Esophagus muscularis mucosa (tissue), 4 donors: ENCODE results near the gene MISP. TPM values are rescaled to one million over a fixed set of nuclear protein-coding genes. Genes with fewer than 3 reads are reported as not detected.

Experiments
- DNase-seq: peaks from one replicate; pipeline ENCODE4 v3.0.0-alpha.2; 2017; ENCODE audit errors: extremely low spot score
- H3K27ac ChIP-seq, 4 donors: fragments of 200-600 bp; sonication (generic); replicated peaks in 1 of 4; 1 replicate in 3 of 4; 2 replicates in 1 of 4; pipeline ENCODE4 v1.5.1; 2016 to 2019; ENCODE audit warnings: mild to moderate bottlenecking in 1 of 4
- H3K27me3 ChIP-seq, 4 donors: fragments of 200-600 bp; sonication (generic); one replicate each; pipeline versions ENCODE4 v1.5.1 to v1.6.0; 2016 to 2019
- H3K36me3 ChIP-seq, 4 donors: fragments of 200-600 bp; sonication (generic); one replicate each; pipeline ENCODE4 v1.5.1; 2016 to 2019
- H3K4me1 ChIP-seq, 4 donors: fragments of 200-600 bp; sonication (generic); one replicate each; pipeline ENCODE4 v1.5.1; 2016 to 2019
- H3K4me3 ChIP-seq, 4 donors: fragments of 200-600 bp; sonication (generic); 1 replicate in 2 of 4; 2 replicates in 2 of 4; pipeline ENCODE4 v1.5.1; 2016 to 2019; ENCODE audit warnings: mild to moderate bottlenecking in 4 of 4, moderate library complexity in 1 of 4
- H3K9me3 ChIP-seq, 4 donors: fragments of 200-600 bp; sonication (generic); 1 replicate in 3 of 4; 2 replicates in 1 of 4; pipeline ENCODE4 v1.5.1; 2016 to 2019
- EP300 ChIP-seq: sonication (generic); formaldehyde crosslinking; IDR thresholded peaks from one replicate; pipeline ENCODE4 v1.6.1; 2017; ENCODE audit warnings: antibody characterized with exemption
- POLR2A ChIP-seq: fragments of 450-650 bp; IDR thresholded peaks from one replicate; pipeline ENCODE4 v1.6.1; 2017; ENCODE audit warnings: antibody characterized with exemption, moderate library complexity, mild to moderate bottlenecking, low read depth
- POLR2AphosphoS5 ChIP-seq, 2 donors: sonication (generic); formaldehyde crosslinking; IDR thresholded peaks; one replicate each; pipeline ENCODE4 v1.6.1; 2017; ENCODE audit warnings: antibody characterized with exemption in 2 of 2
- WGBS: methylation state at CpG from one replicate; pipeline ENCODE4 v1.1.5; 2018; 5-methylcytosine and 5-hydroxymethylcytosine counted together
- intact Hi-C: fragments of 100-400 bp; cut with DNase I; formaldehyde crosslinking; loops from one replicate; pipeline ENCODE4 v1.15.1; 2023
- total RNA-seq, 4 donors: library from RNA; depleted of rRNA; stranded (reverse); fragments of >200 nt; gene quantifications; one replicate each; pipeline versions ENCODE4 v1.1.0 to v1.2.1, GENCODE V29; 2016
- TF ChIP-seq, protein P1 (sequence below), 3 experiments: fragments of 200-600 bp in 2 of 3; fragments of 450-650 bp in 1 of 3; sonication (generic) in 2 of 3; IDR thresholded peaks; one replicate each; pipeline ENCODE4 v1.5.1; 2017 to 2019; ENCODE audit warnings: antibody characterized with exemption in 3 of 3, mild to moderate bottlenecking in 2 of 3, moderate library complexity in 1 of 3

The MISP gene
- total RNA-seq, 4 donors from 2014 or later = 2.0 TPM; not detected in 3

GRCh38 chr19:789701-790060, 38.8 kb downstream of the MISP start:
- H3K4me3 ChIP-seq = no peak overlapping the region
- 92% methylated on average over 9 of the region's 9 CpGs for WGBS
- H3K27ac ChIP-seq = peak overlapping the region; percentile 1 to 63 (median 46)

GRCh38 chr19:791007-791566, 40.2 kb downstream of the MISP start:
- H3K27ac ChIP-seq = peak overlapping the region in 2 of 4 donors; percentile 43 to 50

More at GRCh38 chr19:789701-790060, 38.8 kb downstream of the MISP start:
- TF ChIP-seq POLR2AphosphoS5 (IDR thresholded peaks at IDR 0.05) (no peak), EP300 (no peak), POLR2A (no peak)
- TF ChIP-seq, protein P1, sequence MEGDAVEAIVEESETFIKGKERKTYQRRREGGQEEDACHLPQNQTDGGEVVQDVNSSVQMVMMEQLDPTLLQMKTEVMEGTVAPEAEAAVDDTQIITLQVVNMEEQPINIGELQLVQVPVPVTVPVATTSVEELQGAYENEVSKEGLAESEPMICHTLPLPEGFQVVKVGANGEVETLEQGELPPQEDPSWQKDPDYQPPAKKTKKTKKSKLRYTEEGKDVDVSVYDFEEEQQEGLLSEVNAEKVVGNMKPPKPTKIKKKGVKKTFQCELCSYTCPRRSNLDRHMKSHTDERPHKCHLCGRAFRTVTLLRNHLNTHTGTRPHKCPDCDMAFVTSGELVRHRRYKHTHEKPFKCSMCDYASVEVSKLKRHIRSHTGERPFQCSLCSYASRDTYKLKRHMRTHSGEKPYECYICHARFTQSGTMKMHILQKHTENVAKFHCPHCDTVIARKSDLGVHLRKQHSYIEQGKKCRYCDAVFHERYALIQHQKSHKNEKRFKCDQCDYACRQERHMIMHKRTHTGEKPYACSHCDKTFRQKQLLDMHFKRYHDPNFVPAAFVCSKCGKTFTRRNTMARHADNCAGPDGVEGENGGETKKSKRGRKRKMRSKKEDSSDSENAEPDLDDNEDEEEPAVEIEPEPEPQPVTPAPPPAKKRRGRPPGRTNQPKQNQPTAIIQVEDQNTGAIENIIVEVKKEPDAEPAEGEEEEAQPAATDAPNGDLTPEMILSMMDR (IDR thresholded peaks at IDR 0.05) = no peak
- peaks cover 15 to 51% (median 31%) of the 10 kb centered on the region in 4 donors for H3K4me1 ChIP-seq
- no peak for DNase-seq
- no peaks in the 10 kb centered on the region for H3K36me3 ChIP-seq
- intact Hi-C loops = no loop called here
- H3K27me3 ChIP-seq = no peaks in the 10 kb centered on the region
- H3K9me3 ChIP-seq = no peaks in the 10 kb centered on the region

GRCh38 chr19:791567-792305, 40.8 kb downstream of the MISP start:
- H3K27ac ChIP-seq = peak overlapping the region in 3 of 4 donors; percentile 6 to 50 (median 43)
- intact Hi-C loops = no loop called here
- H3K4me1 ChIP-seq = peaks cover 30 to 65% (median 44%) of the 10 kb centered on the region in 4 donors
- TF ChIP-seq EP300 = no peak
- TF ChIP-seq, protein P1 (IDR thresholded peaks at IDR 0.05) = no peak
- no peak for TF ChIP-seq POLR2A
- TF ChIP-seq POLR2AphosphoS5 (IDR thresholded peaks at IDR 0.05) = no peak
- no peak for DNase-seq
- H3K27me3 ChIP-seq = no peaks in the 10 kb centered on the region
- 62% methylated on average over 6 of the region's 8 CpGs for WGBS
- H3K36me3 ChIP-seq = no peaks in the 10 kb centered on the region
- H3K9me3 ChIP-seq = no peaks in the 10 kb centered on the region
- no peak overlapping the region for H3K4me3 ChIP-seq

More at GRCh38 chr19:791007-791566, 40.2 kb downstream of the MISP start:
- intact Hi-C loops = no loop called here
- 85% methylated on average over 26 of the region's 26 CpGs for WGBS
- no peak for DNase-seq
- TF ChIP-seq EP300 (no peak), POLR2AphosphoS5 (IDR thresholded peaks at IDR 0.05) (no peak), POLR2A (no peak)
- TF ChIP-seq, protein P1 (IDR thresholded peaks at IDR 0.05) = no peak
- H3K4me1 ChIP-seq = peaks cover 24 to 61% (median 39%) of the 10 kb centered on the region in 4 donors
- no peaks in the 10 kb centered on the region for H3K27me3 ChIP-seq
- no peaks in the 10 kb centered on the region for H3K36me3 ChIP-seq
- no peak overlapping the region for H3K4me3 ChIP-seq
- H3K9me3 ChIP-seq = no peaks in the 10 kb centered on the region

DNA sequence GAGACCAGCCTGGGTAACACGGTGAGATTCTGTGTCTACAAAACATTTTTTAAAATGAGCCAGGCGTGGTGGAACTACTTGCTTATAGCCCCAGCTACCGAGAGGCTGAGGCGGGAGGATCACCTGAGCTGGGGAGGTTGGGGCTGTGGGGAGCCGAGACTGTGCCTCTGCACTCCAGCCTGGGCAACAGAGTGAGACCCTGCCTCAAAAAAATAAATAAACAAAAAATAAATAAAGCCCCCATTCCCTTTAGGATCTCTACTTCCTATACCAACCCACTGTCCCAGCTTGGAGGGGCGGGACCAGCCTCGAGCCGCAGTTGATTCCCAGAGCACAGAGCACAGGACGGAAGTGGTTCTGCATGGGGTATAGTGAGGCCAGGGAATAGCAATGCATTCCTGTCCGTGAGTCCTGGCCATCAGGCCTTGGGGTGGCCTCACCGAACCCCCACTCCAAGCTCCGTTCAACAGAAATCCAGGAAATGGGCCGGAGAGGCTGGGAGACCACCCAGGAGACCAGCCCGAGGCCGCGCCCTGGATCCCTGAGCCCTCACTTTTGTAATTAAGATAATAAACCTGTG, 41.5 kb downstream of the MISP start:
- peaks cover 30 to 65% (median 44%) of the 10 kb centered on the region in 4 donors for H3K4me1 ChIP-seq
- TF ChIP-seq POLR2A = no peak
- TF ChIP-seq, protein P1 (IDR thresholded peaks at IDR 0.05) = no peak
- no peak for TF ChIP-seq EP300
- no peak for TF ChIP-seq POLR2AphosphoS5 (IDR thresholded peaks at IDR 0.05)
- DNase-seq = no peak
- no peak overlapping the region for H3K4me3 ChIP-seq
- H3K27ac ChIP-seq = peak overlapping the region in 3 of 4 donors; percentile 6 to 50 (median 43)
- no peaks in the 10 kb centered on the region for H3K36me3 ChIP-seq
- WGBS = 74% methylated on average over 12 of the region's 16 CpGs
- intact Hi-C loops = no loop called here
- H3K27me3 ChIP-seq = no peaks in the 10 kb centered on the region
- H3K9me3 ChIP-seq = no peaks in the 10 kb centered on the region
